Measurements from ENCODE around the gene MMD. TPM values are rescaled to one million over a fixed set of nuclear protein-coding genes. Genes with fewer than 3 reads are reported as not detected.
A peak's percentile ranks its signal among the peaks of the same experiment; 100 is the strongest.

MMD gene
- total and polyA plus RNA-seq, 2 of the 13 experiments (the other 11 are each of a cell fraction or from before 2014, with no cell fraction given): 121 to 225 TPM

DNA sequence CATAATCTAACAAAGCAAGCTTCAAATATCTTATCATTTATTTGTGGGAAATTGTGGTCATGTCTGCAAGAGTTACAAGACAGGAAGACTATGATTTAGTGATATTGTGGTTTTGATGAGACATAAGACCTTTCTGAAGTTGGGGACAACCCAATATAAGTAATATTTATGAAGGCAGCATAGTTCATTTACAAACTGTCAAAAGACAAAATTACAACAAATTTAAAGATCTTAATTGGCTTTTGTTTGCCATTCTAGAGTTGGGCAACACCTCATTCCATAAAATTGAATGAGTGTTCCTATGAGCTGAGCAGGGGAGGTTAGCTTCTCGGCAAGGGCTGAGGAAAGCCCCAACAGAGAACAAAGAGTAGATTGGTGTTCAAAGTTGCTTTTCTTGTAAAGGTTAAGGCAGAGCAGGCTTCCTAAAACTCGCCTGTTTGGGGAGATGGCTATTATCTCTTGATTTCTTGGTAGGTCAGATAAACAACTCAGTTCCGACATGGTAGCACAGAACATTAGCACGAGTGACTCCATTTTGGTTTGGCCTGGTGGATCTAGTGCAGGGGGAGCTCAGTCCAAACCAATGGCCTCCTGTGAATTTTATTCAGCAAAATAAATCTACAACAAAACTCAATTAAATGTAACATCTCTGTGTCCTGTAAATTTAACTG lies 10.9 kb upstream of the MMD start (continued):
- TF ChIP-seq HNRNPK (IDR thresholded peaks at IDR 0.05; ENCODE audit: low read depth, low read length, poor library complexity, severe bottlenecking): no peak
- no peak for TF ChIP-seq SAP130 (CRISPR knock-in tag; IDR thresholded peaks at IDR 0.05; ENCODE audit: low read depth)
- peak; percentile 96; the same call in 1 of the 2 replicates for TF ChIP-seq MBNL3 (CRISPR knock-in tag; conservative IDR thresholded peaks at IDR 0.05)
- TF ChIP-seq ZNF235 (CRISPR knock-in tag; IDR thresholded peaks at IDR 0.05; ENCODE audit: borderline replicate concordance): no peak
- TF ChIP-seq, protein P1, sequence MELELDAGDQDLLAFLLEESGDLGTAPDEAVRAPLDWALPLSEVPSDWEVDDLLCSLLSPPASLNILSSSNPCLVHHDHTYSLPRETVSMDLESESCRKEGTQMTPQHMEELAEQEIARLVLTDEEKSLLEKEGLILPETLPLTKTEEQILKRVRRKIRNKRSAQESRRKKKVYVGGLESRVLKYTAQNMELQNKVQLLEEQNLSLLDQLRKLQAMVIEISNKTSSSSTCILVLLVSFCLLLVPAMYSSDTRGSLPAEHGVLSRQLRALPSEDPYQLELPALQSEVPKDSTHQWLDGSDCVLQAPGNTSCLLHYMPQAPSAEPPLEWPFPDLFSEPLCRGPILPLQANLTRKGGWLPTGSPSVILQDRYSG (CRISPR knock-in tag; IDR thresholded peaks at IDR 0.05): no peak
- no peak for TF ChIP-seq ASH2L (IDR thresholded peaks at IDR 0.05; ENCODE audit: insufficient read length, low read depth, low read length)
- TF ChIP-seq SPEN (CRISPR knock-in tag; IDR thresholded peaks at IDR 0.05; ENCODE audit: low read depth): no peak
- TF ChIP-seq THAP11 (CRISPR knock-in tag; IDR thresholded peaks at IDR 0.05): no peak
- no peak for TF ChIP-seq TEAD2 (CRISPR knock-in tag; IDR thresholded peaks at IDR 0.05)
- TF ChIP-seq ZNF20 (CRISPR knock-in tag; IDR thresholded peaks at IDR 0.05): no peak
- no peak for TF ChIP-seq XBP1 (CRISPR knock-in tag; IDR thresholded peaks at IDR 0.05)
- TF ChIP-seq ZNF205 (CRISPR knock-in tag; IDR thresholded peaks at IDR 0.05): no peak
- no peak for TF ChIP-seq ZNF383 (CRISPR knock-in tag; IDR thresholded peaks at IDR 0.05; ENCODE audit: borderline replicate concordance)
- no peak for TF ChIP-seq HNF4G (IDR thresholded peaks at IDR 0.05; ENCODE audit: borderline replicate concordance, low read depth, low read length)
- TF ChIP-seq HNF4G (CRISPR knock-in tag; IDR thresholded peaks at IDR 0.05; ENCODE audit: borderline replicate concordance, low read depth): no peak
- TF ChIP-seq ZNF496 (CRISPR knock-in tag; IDR thresholded peaks at IDR 0.05; ENCODE audit: insufficient replicate concordance): no peak
- no peak for TF ChIP-seq HHEX (CRISPR knock-in tag; IDR thresholded peaks at IDR 0.05)
- no peak for TF ChIP-seq ZNF430 (CRISPR knock-in tag; IDR thresholded peaks at IDR 0.05)
- TF ChIP-seq GATA4 (IDR thresholded peaks at IDR 0.05; ENCODE audit: borderline replicate concordance, low read depth): no peak
- no peak for TF ChIP-seq BRCA1 (CRISPR knock-in tag; IDR thresholded peaks at IDR 0.05)
- TF ChIP-seq, protein P2, sequence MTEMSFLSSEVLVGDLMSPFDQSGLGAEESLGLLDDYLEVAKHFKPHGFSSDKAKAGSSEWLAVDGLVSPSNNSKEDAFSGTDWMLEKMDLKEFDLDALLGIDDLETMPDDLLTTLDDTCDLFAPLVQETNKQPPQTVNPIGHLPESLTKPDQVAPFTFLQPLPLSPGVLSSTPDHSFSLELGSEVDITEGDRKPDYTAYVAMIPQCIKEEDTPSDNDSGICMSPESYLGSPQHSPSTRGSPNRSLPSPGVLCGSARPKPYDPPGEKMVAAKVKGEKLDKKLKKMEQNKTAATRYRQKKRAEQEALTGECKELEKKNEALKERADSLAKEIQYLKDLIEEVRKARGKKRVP (CRISPR knock-in tag; IDR thresholded peaks at IDR 0.05): peak in 1 of 2 experiments; percentile 59; a peak in 1 of 4 replicates
- TF ChIP-seq ZNF558 (CRISPR knock-in tag; IDR thresholded peaks at IDR 0.05; ENCODE audit: borderline replicate concordance): no peak
- TF ChIP-seq, protein P3, sequence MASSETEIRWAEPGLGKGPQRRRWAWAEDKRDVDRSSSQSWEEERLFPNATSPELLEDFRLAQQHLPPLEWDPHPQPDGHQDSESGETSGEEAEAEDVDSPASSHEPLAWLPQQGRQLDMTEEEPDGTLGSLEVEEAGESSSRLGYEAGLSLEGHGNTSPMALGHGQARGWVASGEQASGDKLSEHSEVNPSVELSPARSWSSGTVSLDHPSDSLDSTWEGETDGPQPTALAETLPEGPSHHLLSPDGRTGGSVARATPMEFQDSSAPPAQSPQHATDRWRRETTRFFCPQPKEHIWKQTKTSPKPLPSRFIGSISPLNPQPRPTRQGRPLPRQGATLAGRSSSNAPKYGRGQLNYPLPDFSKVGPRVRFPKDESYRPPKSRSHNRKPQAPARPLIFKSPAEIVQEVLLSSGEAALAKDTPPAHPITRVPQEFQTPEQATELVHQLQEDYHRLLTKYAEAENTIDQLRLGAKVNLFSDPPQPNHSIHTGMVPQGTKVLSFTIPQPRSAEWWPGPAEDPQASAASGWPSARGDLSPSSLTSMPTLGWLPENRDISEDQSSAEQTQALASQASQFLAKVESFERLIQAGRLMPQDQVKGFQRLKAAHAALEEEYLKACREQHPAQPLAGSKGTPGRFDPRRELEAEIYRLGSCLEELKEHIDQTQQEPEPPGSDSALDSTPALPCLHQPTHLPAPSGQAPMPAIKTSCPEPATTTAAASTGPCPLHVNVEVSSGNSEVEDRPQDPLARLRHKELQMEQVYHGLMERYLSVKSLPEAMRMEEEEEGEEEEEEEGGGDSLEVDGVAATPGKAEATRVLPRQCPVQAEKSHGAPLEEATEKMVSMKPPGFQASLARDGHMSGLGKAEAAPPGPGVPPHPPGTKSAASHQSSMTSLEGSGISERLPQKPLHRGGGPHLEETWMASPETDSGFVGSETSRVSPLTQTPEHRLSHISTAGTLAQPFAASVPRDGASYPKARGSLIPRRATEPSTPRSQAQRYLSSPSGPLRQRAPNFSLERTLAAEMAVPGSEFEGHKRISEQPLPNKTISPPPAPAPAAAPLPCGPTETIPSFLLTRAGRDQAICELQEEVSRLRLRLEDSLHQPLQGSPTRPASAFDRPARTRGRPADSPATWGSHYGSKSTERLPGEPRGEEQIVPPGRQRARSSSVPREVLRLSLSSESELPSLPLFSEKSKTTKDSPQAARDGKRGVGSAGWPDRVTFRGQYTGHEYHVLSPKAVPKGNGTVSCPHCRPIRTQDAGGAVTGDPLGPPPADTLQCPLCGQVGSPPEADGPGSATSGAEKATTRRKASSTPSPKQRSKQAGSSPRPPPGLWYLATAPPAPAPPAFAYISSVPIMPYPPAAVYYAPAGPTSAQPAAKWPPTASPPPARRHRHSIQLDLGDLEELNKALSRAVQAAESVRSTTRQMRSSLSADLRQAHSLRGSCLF (CRISPR knock-in tag; IDR thresholded peaks at IDR 0.05; ENCODE audit: borderline replicate concordance): no peak
- TF ChIP-seq KDM4B (CRISPR knock-in tag; IDR thresholded peaks at IDR 0.05): no peak
- no peak for TF ChIP-seq ZNF382 (CRISPR knock-in tag; IDR thresholded peaks at IDR 0.05; ENCODE audit: borderline replicate concordance)
- no peak for TF ChIP-seq SIN3B (IDR thresholded peaks at IDR 0.05; ENCODE audit: low read length)
